ENCODE data around the gene LDHAL6B.
A peak's percentile ranks its signal among the peaks of the same experiment; 100 is the strongest.

The LDHAL6B gene

GRCh38 chr15:59221511-59222505 is 15.2 kb downstream of the LDHAL6B start:
- DNase-seq: no peak

- no peak for DNase-seq
Measured at GRCh38 chr15:59222906-59223550, 16.4 kb downstream of the LDHAL6B start.

- DNase-seq: no peak
Measured at GRCh38 chr15:59223736-59224135, 17.1 kb downstream of the LDHAL6B start.

- DNase-seq: no peak
Measured at GRCh38 chr15:59224474-59224873, 17.8 kb downstream of the LDHAL6B start.

DNA sequence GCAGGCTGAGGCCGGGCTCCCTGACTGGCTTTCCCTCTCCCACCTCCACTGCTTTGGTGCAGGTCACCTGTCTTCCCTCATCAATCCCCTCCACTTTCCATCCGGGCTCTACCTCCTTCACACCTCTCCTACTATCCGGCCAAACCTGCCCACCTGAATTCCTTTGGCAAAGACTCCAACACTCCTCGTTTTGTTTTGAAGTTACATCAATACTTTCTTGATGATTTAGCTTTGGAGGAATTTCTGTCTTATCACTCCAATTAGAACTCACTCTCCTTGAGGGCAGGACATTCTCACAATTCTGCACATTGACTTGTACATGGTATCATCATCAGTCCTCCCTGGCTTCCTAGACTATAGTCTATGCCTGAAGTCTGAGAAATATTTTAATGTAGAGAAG is 20.4 kb downstream of the LDHAL6B start:
- DNase-seq: no peak

DNA sequence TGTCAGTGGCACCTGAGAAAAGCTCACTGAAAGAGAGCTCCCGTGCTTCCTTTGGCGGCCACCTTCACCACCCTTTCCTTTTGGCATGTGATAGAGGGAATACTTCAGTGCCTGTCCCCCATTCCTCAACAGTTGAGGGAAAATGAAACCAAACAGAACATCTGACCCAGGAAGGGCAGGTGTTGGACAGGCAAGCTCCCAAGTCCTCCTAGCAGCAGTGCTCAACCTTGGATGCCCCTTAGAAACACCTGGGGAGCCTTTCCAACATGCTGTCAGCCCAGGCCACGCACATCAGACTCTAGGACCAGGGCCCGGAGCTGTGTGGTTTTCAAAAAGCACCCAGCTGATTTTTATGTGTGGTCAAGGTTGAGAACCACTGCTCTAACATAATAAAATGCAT is 22.4 kb downstream of the LDHAL6B start:
- no peak for DNase-seq

GRCh38 chr15:59229453-59229852 is 22.8 kb downstream of the LDHAL6B start:
- DNase-seq: no peak

DNA sequence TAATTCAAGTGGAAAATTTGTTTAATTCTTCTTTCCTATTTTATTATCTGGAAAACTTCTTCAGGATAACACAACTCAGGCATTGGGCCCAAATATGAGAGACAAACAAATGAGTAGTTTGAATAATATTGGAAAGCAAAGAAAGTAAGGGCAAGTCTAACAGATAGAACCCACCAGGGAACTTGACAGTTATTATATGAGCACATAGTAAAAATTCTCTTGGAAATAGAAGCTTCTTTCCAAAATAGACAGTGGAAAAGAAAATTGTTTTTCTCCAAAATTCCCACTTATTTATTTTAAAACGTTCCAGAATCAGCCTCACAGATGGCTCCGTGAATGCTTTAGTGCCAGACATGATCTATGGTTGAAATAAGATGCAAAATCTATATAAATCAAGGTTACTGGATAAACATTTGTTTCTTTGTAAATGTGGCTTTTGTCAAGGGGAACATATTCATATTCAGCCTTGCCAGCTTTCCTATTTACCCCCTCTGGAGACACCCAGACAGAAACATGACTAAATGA is 23.9 kb downstream of the LDHAL6B start:
- no peak for DNase-seq

DNA sequence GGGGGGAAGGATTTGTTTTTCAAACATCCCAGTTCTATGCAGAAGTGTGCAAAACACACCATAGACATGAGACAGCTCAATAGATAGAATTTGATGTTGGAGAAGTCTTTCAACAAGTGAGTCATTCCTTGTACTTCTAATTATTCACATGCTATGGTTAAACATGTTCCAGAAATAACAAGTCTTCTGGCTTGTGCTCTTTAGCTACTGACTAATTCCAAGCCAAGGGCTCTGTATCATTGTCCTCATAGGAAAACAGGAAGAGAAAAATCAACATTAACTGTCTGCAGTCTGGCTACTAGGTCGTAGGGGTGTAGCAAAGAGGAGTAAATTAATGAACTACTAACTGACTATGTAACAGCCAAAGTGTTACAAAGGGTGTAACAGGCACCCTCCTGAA is 25.8 kb downstream of the LDHAL6B start:
- no peak for DNase-seq

DNA sequence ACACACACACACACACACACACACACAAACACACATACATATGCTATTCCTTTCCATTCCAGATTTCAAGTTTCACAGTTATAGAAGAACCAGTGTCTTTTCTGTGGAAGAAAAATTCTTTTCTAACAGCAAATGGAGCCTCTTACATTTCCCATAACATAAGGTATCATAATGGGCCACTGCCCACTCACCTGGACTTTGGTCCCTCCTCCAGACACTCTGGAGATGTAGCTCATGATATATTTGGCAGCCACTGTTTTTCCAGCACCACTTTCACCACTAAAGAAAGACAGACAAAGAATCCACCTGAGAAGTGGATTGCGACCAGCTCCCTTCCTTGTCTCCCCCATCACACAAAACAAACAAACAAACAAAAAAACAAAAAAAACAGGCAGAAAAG is 29.8 kb downstream of the LDHAL6B start:
- no peak for DNase-seq

GRCh38 chr15:59237119-59237855 is 30.6 kb downstream of the LDHAL6B start:
- DNase-seq: no peak

DNA sequence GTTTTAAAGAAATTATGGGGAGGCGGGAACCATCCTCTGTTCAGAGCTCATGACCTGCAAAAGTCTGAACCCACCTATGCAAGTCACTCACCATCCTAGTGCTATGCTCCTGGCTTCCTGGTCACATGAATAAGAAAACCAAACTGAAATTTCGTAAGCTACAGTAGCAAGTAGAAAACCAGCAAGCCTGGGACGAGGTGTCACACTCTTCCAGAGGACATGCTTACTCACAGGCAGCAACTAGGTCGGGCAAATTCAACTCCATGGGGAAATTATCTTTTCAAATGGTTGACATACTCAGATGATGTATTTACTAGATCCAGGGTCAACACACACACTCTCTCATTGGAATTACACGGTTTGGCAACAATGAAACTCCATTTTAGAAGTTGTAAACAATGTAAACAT is 31.3 kb downstream of the LDHAL6B start:
- no peak for DNase-seq

- DNase-seq: no peak
Measured at GRCh38 chr15:59240036-59240435, 33.4 kb downstream of the LDHAL6B start.

DNA sequence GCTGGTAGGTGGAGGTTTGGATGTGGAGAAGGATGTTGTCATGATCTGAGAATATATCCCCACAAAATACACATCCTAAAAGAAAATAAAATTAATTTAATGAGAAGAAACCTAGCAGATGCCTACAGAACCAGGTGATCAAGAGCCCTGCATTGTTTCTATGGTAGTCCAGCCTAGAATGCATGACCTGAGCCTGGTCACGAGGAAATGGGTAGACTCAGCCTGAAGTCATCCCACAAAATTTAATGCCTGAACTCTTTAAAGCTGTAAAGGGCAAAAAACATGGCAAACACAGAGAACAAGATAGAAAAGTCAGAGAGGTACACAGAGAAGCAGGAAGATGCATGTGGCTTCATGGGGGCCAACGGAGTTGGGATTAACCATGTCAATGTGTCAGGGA is 36.0 kb downstream of the LDHAL6B start:
- DNase-seq: no peak

DNA sequence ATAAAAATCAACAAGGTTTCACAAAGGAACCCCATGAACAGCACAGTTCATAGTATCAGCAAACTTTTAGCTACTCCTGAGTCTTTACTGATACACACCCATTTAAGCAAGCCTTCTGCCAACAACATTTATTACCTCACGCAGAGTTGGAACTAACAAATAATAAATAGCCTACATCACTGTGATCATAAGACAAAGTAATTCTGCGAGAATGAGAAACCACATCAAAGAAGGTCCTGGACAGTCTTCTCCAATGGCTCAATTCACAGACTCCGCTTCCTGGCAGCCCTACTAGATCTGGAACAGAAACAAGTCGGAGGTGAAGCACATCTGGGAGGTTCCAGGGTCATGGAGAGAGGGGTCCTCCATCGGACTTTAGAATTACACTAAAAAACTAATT is 37.0 kb downstream of the LDHAL6B start:
- DNase-seq: no peak

DNA sequence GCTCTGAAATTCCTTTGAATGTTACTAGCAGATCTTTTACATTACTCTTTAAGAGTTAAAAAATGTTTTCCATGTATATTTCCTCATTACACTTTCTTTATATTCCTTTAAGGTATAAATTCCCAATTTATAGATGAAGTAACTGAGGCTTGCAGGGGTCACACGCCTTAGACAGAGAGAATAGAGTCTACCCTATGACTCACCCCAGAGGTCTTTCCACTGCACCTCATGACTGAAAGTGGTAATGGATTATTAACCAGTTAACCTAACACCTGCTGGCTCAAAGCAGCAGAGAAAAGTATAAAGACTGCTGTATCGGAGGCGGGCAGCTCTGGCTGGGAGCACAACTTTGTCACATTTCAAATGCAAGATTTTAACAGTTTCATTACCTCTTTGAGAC is 37.7 kb downstream of the LDHAL6B start:
- no peak for DNase-seq

DNA sequence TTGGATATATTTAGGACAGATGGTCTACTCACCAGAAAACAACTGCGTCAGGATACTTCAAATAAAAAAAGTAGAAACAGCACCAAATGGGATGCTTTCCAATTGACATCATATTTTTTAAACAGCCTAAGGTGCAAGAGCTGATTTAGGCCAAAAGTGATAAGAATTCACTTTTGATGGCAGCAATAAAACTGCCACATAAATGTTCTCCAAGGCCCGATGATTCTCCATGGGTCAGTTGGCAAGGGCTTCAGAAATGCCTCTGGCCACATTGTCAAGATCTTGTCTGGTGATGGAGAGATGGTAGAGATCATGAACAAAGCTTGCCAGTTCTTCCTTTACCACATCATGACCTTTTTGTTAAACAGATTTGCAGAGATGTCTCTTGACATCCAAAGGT is 38.9 kb downstream of the LDHAL6B start:
- no peak for DNase-seq

DNA sequence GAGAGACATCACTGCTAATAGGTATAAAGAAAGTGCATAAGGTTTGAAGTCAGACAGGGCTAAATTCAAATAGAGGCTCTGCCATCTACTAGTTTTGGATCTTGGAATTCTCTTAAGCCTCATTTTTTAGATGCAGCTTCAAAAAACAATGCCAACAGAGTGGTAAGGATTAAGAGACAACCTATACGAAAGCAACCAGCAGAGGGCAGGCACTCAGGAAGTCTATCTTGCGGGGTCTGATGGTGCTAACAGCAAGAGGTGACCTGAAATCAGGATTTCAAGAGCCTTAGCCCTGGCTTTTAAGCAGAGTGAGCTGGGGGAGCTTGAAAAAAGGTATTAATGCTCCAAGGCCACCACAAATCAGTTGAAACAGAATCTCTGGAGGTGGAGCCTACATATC is 40.7 kb downstream of the LDHAL6B start:
- DNase-seq: peak in 1 of 2 donors; percentile 18

GRCh38 chr15:59249816-59250215 is 43.2 kb downstream of the LDHAL6B start:
- no peak for DNase-seq

DNA sequence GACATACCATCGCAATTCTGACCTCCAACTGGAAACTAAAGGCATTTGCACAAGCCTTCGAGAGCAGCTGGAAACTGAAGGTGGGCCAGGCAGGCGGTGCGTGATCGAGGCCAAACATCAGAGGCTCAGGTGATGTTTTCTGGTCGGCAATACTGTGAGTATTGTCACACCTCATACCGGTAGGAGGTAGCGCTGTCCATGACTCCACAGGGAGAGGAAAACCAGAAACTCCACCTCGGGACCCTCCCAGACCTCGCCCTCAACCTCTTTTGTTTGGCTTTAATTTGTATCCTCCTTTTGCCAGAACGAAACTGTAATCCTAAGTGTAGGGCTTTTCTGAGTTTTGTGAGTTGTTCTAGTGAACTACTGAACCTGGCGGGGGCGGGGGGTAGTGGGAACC is 43.6 kb downstream of the LDHAL6B start:
- DNase-seq: no peak

DNA sequence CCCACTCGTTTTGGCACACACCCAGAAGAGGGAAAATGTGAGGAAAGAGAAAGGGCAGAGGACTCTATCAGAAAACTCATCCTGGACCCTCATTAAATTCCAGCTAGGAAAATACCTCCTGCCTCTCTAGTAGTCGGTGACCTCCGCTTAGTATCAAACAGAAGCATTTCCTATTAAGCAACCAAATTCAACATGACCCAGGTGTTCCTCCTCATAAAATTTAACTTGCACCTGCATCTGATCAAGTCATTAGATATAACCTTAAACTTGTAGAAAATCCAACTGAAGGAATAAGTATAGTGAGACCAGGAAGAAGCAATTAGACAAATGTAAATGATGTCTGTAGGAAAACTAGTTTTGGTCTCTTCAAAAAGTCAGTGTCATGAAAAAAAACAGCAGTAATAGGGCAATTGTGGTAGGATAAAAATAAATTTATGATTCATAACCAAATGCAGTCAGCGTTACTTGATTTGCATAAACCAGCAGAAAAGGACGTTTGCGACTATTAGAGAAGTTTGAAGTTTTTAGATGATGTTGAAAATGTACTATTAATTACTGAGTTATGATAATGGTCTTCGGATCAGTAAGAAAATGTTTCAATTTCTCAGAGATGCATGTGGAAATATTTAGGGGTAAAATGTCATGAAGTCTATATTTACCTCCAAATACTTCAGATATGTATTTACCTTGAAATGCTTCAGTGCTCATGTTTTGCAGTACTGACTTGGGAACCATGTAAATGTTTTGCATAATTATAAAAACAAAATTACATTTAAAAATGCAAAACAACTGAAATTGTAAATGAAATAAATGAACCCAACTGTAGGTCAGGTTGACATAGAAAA is 44.6 kb downstream of the LDHAL6B start:
- no peak for DNase-seq

DNA sequence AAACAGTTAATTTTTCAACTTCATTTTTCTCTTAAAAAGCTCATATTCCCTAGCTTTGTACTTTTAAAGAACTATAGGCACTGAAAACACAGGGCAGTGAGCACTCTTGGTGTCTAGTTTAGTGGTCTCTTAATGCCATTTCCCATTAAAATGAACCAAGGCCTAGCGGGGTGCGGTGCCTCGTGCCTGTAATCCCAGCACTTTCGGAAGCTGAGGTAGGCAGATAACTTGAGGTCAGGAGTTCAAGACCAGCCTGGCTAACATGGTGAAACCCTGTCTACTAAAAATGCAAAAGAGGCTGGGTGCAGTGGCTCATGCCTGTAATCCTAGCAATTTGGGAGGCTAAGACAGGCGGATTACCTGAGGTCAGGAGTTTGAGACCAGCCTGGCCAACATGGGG is 45.5 kb downstream of the LDHAL6B start:
- no peak for DNase-seq
